Ascending aorta (tissue), 2 donors: ENCODE data around the gene NIF3L1. TPM values are rescaled to one million over a fixed set of nuclear protein-coding genes. Genes with fewer than 3 reads are reported as not detected.

Experiments
- DNase-seq, 2 donors: peaks; one replicate each; pipeline ENCODE4 v3.0.0-alpha.2; 2019; ENCODE audit warnings: low spot score in 2 of 2
- H3K27ac ChIP-seq, 2 donors: fragments of 200-600 bp; sonication (generic); one replicate each; pipeline ENCODE4 v1.5.1; 2016 to 2017; ENCODE audit warnings: mild to moderate bottlenecking in 1 of 2
- H3K27me3 ChIP-seq: fragments of 200-600 bp; sonication (generic); one replicate; pipeline ENCODE4 v1.5.1; 2017
- H3K36me3 ChIP-seq, 2 donors: fragments of 200-600 bp; sonication (generic); one replicate each; pipeline ENCODE4 v1.5.1; 2016
- H3K4me1 ChIP-seq, 2 donors: fragments of 200-600 bp; sonication (generic); one replicate each; pipeline ENCODE4 v1.5.1; 2016 to 2017; ENCODE audit warnings: mild to moderate bottlenecking in 1 of 2
- H3K4me3 ChIP-seq, 2 donors: fragments of 200-600 bp; sonication (generic); one replicate each; pipeline ENCODE4 v1.5.1; 2016 to 2017; ENCODE audit warnings: mild to moderate bottlenecking in 1 of 2
- H3K9me3 ChIP-seq, 2 donors: fragments of 200-600 bp; sonication (generic); one replicate each; pipeline ENCODE4 v1.5.1; 2016
- CTCF ChIP-seq, 3 experiments: fragments of 200-600 bp in 2 of 3; fragments of 450-650 bp in 1 of 3; sonication (generic) in 2 of 3; IDR thresholded peaks; one replicate each; pipeline ENCODE4 v1.5.1; 2016 to 2019; ENCODE audit warnings: antibody characterized with exemption in 3 of 3, mild to moderate bottlenecking in 1 of 3, moderate library complexity in 1 of 3
- intact Hi-C: fragments of 100-400 bp; cut with DNase I; formaldehyde crosslinking; loops from one replicate; pipeline ENCODE4 v1.15.1; 2023
- total RNA-seq: library from RNA; depleted of rRNA; stranded (reverse); fragments of >200 nt; gene quantifications from one replicate; pipeline ENCODE4 v1.1.0, GENCODE V29; 2016

The NIF3L1 gene
- total RNA-seq, 1 donor from 2014 or later = 55.3 TPM

DNA sequence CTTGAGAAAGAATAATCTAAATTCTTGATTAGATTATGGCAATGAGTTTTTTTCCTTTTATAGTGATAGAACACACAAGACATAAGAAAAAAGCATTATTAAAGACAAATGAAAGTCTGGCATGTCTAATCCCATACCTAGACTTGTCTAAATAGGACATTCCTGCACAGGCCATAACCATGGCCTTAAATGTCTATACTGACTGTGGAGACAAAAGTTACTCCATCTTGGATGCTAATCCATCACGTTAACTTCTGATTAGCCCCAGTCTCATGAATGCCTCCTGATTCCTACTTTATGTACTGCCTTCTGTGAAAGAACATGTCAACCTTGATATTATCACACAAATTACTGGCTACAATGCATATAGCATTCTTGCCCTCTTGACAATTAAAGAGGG is 50.7 kb downstream of the NIF3L1 start:
- DNase-seq = no peak
- no peaks in the 10 kb centered on the region for H3K27me3 ChIP-seq
- peaks cover 41 to 85% of the 10 kb centered on the region in 2 donors for H3K36me3 ChIP-seq
- no peaks in the 10 kb centered on the region for H3K4me1 ChIP-seq
- no peak overlapping the region for H3K27ac ChIP-seq
- intact Hi-C loops = no loop called here
- no peaks in the 10 kb centered on the region for H3K9me3 ChIP-seq
- H3K4me3 ChIP-seq = no peak overlapping the region
- no peak for TF ChIP-seq CTCF (IDR thresholded peaks at IDR 0.05)

GRCh38 chr2:200943527-200944105 is 54.4 kb downstream of the NIF3L1 start:
- peaks cover 23 to 67% of the 10 kb centered on the region in 2 donors for H3K36me3 ChIP-seq
- intact Hi-C loops = no loop called here
- H3K27me3 ChIP-seq = no peaks in the 10 kb centered on the region
- no peak for TF ChIP-seq CTCF (IDR thresholded peaks at IDR 0.05)
- H3K4me3 ChIP-seq = no peak overlapping the region
- DNase-seq = no peak
- no peaks in the 10 kb centered on the region for H3K4me1 ChIP-seq
- H3K9me3 ChIP-seq = no peaks in the 10 kb centered on the region
- H3K27ac ChIP-seq = no peak overlapping the region

DNA sequence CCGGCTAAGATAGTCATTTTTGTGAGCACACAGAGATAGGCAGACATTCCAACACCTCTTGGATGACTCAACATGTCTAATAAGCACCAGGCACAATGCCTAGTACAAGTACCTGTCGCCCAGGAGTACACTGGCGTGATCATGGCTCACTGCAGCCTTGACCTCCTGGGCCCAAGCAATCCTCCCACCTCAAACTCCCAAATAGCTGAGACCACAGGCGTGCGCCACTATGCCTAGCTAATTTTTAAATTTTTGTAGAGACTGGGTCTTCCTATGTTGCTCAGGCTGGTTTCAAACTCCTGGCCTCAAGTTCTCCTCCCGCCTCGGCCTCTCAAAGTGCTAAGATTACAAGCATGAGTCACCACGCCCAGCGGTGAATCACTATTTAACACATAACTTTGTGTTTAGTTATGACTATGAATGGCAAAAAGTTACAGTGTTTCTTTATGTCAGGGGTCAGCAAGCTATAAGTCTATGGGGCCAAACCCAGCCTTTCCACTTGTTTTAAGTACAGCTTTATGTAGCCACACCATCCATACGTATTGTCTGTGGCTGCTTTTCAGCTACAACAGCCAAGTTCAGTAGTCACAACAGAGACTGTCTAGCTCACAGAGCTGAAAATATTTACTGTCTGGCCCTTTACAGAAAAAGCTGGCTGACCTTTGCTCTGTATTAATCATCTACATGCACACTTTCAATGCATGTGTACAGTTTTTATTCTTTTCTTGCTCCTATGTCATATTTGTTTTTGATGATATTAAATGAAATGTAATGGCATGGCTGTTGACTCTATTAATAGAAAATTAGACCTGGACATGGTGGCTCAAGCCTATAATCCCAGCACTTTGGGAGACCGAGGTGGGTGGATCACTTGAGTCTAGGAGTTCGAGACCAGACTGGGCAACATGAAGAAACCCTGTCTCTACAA is 55.6 kb downstream of the NIF3L1 start:
- Histone ChIP-seq H3K36me3 (peaks cover 27 to 66% of the 10 kb centered on the region in 2 donors), H3K4me1 (no peaks in the 10 kb centered on the region), H3K9me3 (no peaks in the 10 kb centered on the region), H3K4me3 (no peak overlapping the region), H3K27ac (no peak overlapping the region), H3K27me3 (no peaks in the 10 kb centered on the region)
- no peak for DNase-seq
- intact Hi-C loops = no loop called here
- no peak for TF ChIP-seq CTCF (IDR thresholded peaks at IDR 0.05)

- Histone ChIP-seq H3K27ac (no peak overlapping the region), H3K9me3 (no peaks in the 10 kb centered on the region), H3K27me3 (no peaks in the 10 kb centered on the region), H3K4me3 (no peak overlapping the region), H3K4me1 (no peaks in the 10 kb centered on the region), H3K36me3 (peaks cover 31 to 59% of the 10 kb centered on the region in 2 donors)
- no peak for TF ChIP-seq CTCF (IDR thresholded peaks at IDR 0.05)
- intact Hi-C loops = no loop called here
- DNase-seq = no peak
Measured at GRCh38 chr2:200945395-200945729, 56.2 kb downstream of the NIF3L1 start.

GRCh38 chr2:200950378-200950777 is 61.2 kb downstream of the NIF3L1 start:
- intact Hi-C loops = no loop called here
- Histone ChIP-seq H3K27me3 (no peaks in the 10 kb centered on the region), H3K4me1 (no peaks in the 10 kb centered on the region), H3K27ac (no peak overlapping the region), H3K9me3 (no peaks in the 10 kb centered on the region), H3K36me3 (peaks cover 46 to 48% of the 10 kb centered on the region in 2 donors), H3K4me3 (no peak overlapping the region)
- no peak for DNase-seq
- no peak for TF ChIP-seq CTCF (IDR thresholded peaks at IDR 0.05)

Other genes starting within 250 kb of the NIF3L1 start
- 85.4 TPM for gene BZW1, start 77.5 kb upstream of the NIF3L1 start, total RNA-seq
- gene CLK1, start 24.7 kb upstream of the NIF3L1 start, total RNA-seq = 43.5 TPM
- 0.64 TPM for gene PPIL3, start 294 bp upstream of the NIF3L1 start, total RNA-seq
- 5.2 TPM for gene ORC2, start 74.3 kb downstream of the NIF3L1 start, total RNA-seq
- gene HYCC2, start 182.3 kb downstream of the NIF3L1 start, total RNA-seq = 2.1 TPM
- gene NDUFB3, start 182.6 kb downstream of the NIF3L1 start, total RNA-seq = 34.2 TPM
- gene CFLAR, start 226.8 kb downstream of the NIF3L1 start, total RNA-seq = 112 TPM